ENCODE measurements around the gene SLIT3. TPM values are rescaled to one million over a fixed set of nuclear protein-coding genes. Genes with fewer than 3 reads are reported as not detected.

SLIT3 gene
- total RNA-seq, 2 donors from 2014 or later = 6.6 to 6.7 TPM

- no peak for ATAC-seq
- DNase-seq = no peak
- WGBS, 2 donors = 40 to 42% methylated on average over 23 to 25 of the region's 25 CpGs
- Histone ChIP-seq H3K4me3 (no peak overlapping the region), H3K4me1 (no peaks in the 10 kb centered on the region), H3K27ac (no peak overlapping the region), H3K27me3 (no peaks in the 10 kb centered on the region), H3K9me3 (no peaks in the 10 kb centered on the region), H3K36me3 (replicated peaks in 1 of 2; ENCODE audit: insufficient read depth in 1 of 2, low read depth in 2 of 2) (no peaks in the 10 kb centered on the region)
- no peak for TF ChIP-seq CTCF (IDR thresholded peaks at IDR 0.05)
- TF ChIP-seq POLR2A (IDR thresholded peaks at IDR 0.05) = no peak
- intact Hi-C loops (cut with DNase I) = no loop called here
Measured at GRCh38 chr5:168844016-168844921, 456.7 kb downstream of the SLIT3 start.

- 24 to 31% methylated on average over 7 of the region's 7 CpGs for WGBS, 2 donors
- no peaks in the 10 kb centered on the region for H3K27me3 ChIP-seq
- no peaks in the 10 kb centered on the region for H3K36me3 ChIP-seq (replicated peaks in 1 of 2; ENCODE audit: insufficient read depth in 1 of 2, low read depth in 2 of 2)
- ATAC-seq (no peak), DNase-seq (no peak)
- H3K27ac ChIP-seq = no peak overlapping the region
- H3K4me1 ChIP-seq = no peaks in the 10 kb centered on the region
- intact Hi-C loops (cut with DNase I) = no loop called here
- TF ChIP-seq POLR2A (IDR thresholded peaks at IDR 0.05) = no peak
- TF ChIP-seq CTCF (IDR thresholded peaks at IDR 0.05) = no peak
- H3K9me3 ChIP-seq = no peaks in the 10 kb centered on the region
- no peak overlapping the region for H3K4me3 ChIP-seq
Measured at GRCh38 chr5:168843277-168844015, 457.5 kb downstream of the SLIT3 start.

- intact Hi-C loops (cut with DNase I) = no loop called here
- H3K4me1 ChIP-seq = no peaks in the 10 kb centered on the region
- ATAC-seq (no peak), DNase-seq (no peak)
- no peaks in the 10 kb centered on the region for H3K9me3 ChIP-seq
- no peak for TF ChIP-seq POLR2A (IDR thresholded peaks at IDR 0.05)
- no peak for TF ChIP-seq CTCF (IDR thresholded peaks at IDR 0.05)
- WGBS, 2 donors = 46 to 53% methylated on average over 9 of the region's 9 CpGs
- no peak overlapping the region for H3K4me3 ChIP-seq
- no peaks in the 10 kb centered on the region for H3K27me3 ChIP-seq
- no peak overlapping the region for H3K27ac ChIP-seq
- no peaks in the 10 kb centered on the region for H3K36me3 ChIP-seq (replicated peaks in 1 of 2; ENCODE audit: insufficient read depth in 1 of 2, low read depth in 2 of 2)
Measured at GRCh38 chr5:168842571-168843205, 458.3 kb downstream of the SLIT3 start.

GRCh38 chr5:168837852-168838251 lies 463.1 kb downstream of the SLIT3 start:
- ATAC-seq (no peak), DNase-seq (no peak)
- Histone ChIP-seq H3K27me3 (no peaks in the 10 kb centered on the region), H3K36me3 (replicated peaks in 1 of 2; ENCODE audit: insufficient read depth in 1 of 2, low read depth in 2 of 2) (no peaks in the 10 kb centered on the region), H3K9me3 (no peaks in the 10 kb centered on the region), H3K27ac (no peak overlapping the region), H3K4me1 (no peaks in the 10 kb centered on the region), H3K4me3 (no peak overlapping the region)
- no peak for TF ChIP-seq POLR2A (IDR thresholded peaks at IDR 0.05)
- TF ChIP-seq CTCF (IDR thresholded peaks at IDR 0.05) = no peak
- intact Hi-C loops (cut with DNase I) = no loop called here
- WGBS, 2 donors = 70 to 72% methylated on average over 3 of the region's 3 CpGs
